Stomach (tissue), 4 donors: ENCODE measurements around the gene CAMTA2.

ENCODE experiments used
- CTCF ChIP-seq, 7 experiments: fragments of 450-650 bp in 4 of 7; fragments of 200-600 bp in 3 of 7; sonication (generic) in 3 of 7; IDR thresholded peaks; one replicate each; pipeline ENCODE4 v1.5.1; 2016 to 2019; ENCODE audit warnings: antibody characterized with exemption in 7 of 7, control low read depth in 2 of 7, mild to moderate bottlenecking in 1 of 7
- POLR2A ChIP-seq, 4 donors: fragments of 450-650 bp; IDR thresholded peaks; one replicate each; pipeline ENCODE4 v1.6.1; 2016; ENCODE audit warnings: antibody characterized with exemption in 4 of 4, control low read depth in 2 of 4, mild to moderate bottlenecking in 1 of 4, moderate library complexity in 1 of 4

- no peak for TF ChIP-seq CTCF (IDR thresholded peaks at IDR 0.05)
- no peak for TF ChIP-seq POLR2A (IDR thresholded peaks at IDR 0.05)
These were observed 12.1 kb upstream of the CAMTA2 start for GRCh38 chr17:4999430-5000093.
